Cardiac fibroblast (primary cell): ENCODE results near the gene C5.

Experiments
- DNase-seq, 2 donors: peaks; one replicate each; pipeline versions ENCODE4 v3.0.0 to v3.0.0-alpha.2; 2010; ENCODE audit warnings: low read depth in 2 of 2
- H3K4me3 ChIP-seq, 2 donors: replicated peaks in 1 of 2; 1 replicate in 1 of 2; 2 replicates in 1 of 2; pipeline ENCODE4 v1.5.1; 2011; ENCODE audit warnings: low read depth in 2 of 2, low read length in 2 of 2, mild to moderate bottlenecking in 2 of 2, moderate library complexity in 1 of 2
- CTCF ChIP-seq: IDR thresholded peaks from one replicate; pipeline ENCODE4 v1.5.1; 2011; ENCODE audit warnings: low read depth, mild to moderate bottlenecking, low read length, inconsistent platforms

Gene C5

GRCh38 chr9:120913647-120914264 is 136.3 kb downstream of the C5 start:
- TF ChIP-seq CTCF, result no peak
- H3K4me3 ChIP-seq, result no peak overlapping the region
- DNase-seq, result no peak

- H3K4me3 ChIP-seq, result no peak overlapping the region
- no peak for TF ChIP-seq CTCF
- no peak for DNase-seq
Measured at GRCh38 chr9:120912958-120913646, 137.0 kb downstream of the C5 start.

- no peak for DNase-seq
- no peak overlapping the region for H3K4me3 ChIP-seq
- TF ChIP-seq CTCF, result no peak
Measured at GRCh38 chr9:120911295-120911837, 138.7 kb downstream of the C5 start.

- H3K4me3 ChIP-seq, result no peak overlapping the region
- no peak for DNase-seq
- TF ChIP-seq CTCF, result no peak
Measured at GRCh38 chr9:120910643-120911042, 139.4 kb downstream of the C5 start.

- DNase-seq, result no peak
- H3K4me3 ChIP-seq, result no peak overlapping the region
- TF ChIP-seq CTCF, result no peak
Measured at GRCh38 chr9:120909904-120910303, 140.2 kb downstream of the C5 start.

GRCh38 chr9:120905315-120906164 is 144.5 kb downstream of the C5 start:
- no peak for DNase-seq
- no peak overlapping the region for H3K4me3 ChIP-seq
- no peak for TF ChIP-seq CTCF
